Esophagus squamous epithelium (tissue), 4 donors: ENCODE measurements around the gene MAD1L1.

ENCODE experiments used
- CTCF ChIP-seq, 6 experiments: fragments of 450-650 bp in 4 of 6; fragments of 200-600 bp in 2 of 6; sonication (generic) in 2 of 6; IDR thresholded peaks; one replicate each; pipeline ENCODE4 v1.5.1; 2016 to 2019; ENCODE audit warnings: antibody characterized with exemption in 6 of 6, mild to moderate bottlenecking in 4 of 6, moderate library complexity in 4 of 6
- POLR2A ChIP-seq, 4 donors: fragments of 450-650 bp; IDR thresholded peaks; one replicate each; pipeline ENCODE4 v1.6.1; 2017; ENCODE audit warnings: antibody characterized with exemption in 4 of 4, mild to moderate bottlenecking in 4 of 4, moderate library complexity in 3 of 4

GRCh38 chr7:1852517-1853430 is 380.0 kb downstream of the MAD1L1 start:
- TF ChIP-seq POLR2A (IDR thresholded peaks at IDR 0.05): no peak
- no peak for TF ChIP-seq CTCF (IDR thresholded peaks at IDR 0.05)
